Neural crest cell (in vitro differentiated cells): Measurements from ENCODE around the gene TBC1D13. TPM values are rescaled to one million over a fixed set of nuclear protein-coding genes. Genes with fewer than 3 reads are reported as not detected.
"Not testable (repeated sequence)": the region's sequence is repeated elsewhere in the genome, so short reads cannot be mapped to it uniquely, and the experiment has no call there.

Source experiments
- DNase-seq: peaks from one replicate; pipeline ENCODE4 v3.0.0; 2021; ENCODE audit warnings: low read depth, mixed read lengths, low spot score
- H3K27ac Mint-ChIP-seq: one replicate; pipeline ENCODE4 v1.8.0; 2021; ENCODE audit warnings: mild to moderate bottlenecking, mixed read lengths; ENCODE audit not compliant: unreplicated experiment
- H3K27me3 Mint-ChIP-seq: 2 replicates; pipeline ENCODE4 v1.8.0; 2021; ENCODE audit warnings: low read depth, mild to moderate bottlenecking, mixed read lengths
- H3K36me3 Mint-ChIP-seq: 2 replicates; pipeline ENCODE4 v1.8.0; 2021; ENCODE audit warnings: low read depth, mild to moderate bottlenecking, mixed read lengths
- H3K4me1 Mint-ChIP-seq: 2 replicates; pipeline ENCODE4 v1.8.0; 2021; ENCODE audit warnings: mixed read lengths
- H3K4me3 Mint-ChIP-seq: one replicate; pipeline ENCODE4 v1.8.0; 2021; ENCODE audit warnings: mild to moderate bottlenecking, mixed read lengths
- H3K9me3 Mint-ChIP-seq: 2 replicates; pipeline ENCODE4 v1.8.0; 2021; ENCODE audit warnings: mixed read lengths
- CTCF ChIP-seq: fragments of 200-600 bp; sonication (generic); conservative IDR thresholded peaks from 2 replicates; pipeline ENCODE4 v1.5.0; 2021; ENCODE audit warnings: antibody characterized with exemption, mild to moderate bottlenecking
- total RNA-seq: library from RNA; stranded (reverse); gene quantifications from 2 replicates; pipeline ENCODE4 v1.2.1, GENCODE V29; 2021

The TBC1D13 gene
- total RNA-seq, 1 donor from 2014 or later: 32.3 TPM

- Mint-ChIP-seq H3K27ac (no peak overlapping the region), H3K9me3 (no peaks in the 10 kb centered on the region), H3K4me3 (no peak overlapping the region), H3K36me3 (peaks cover 4% of the 10 kb centered on the region), H3K27me3 (no peaks in the 10 kb centered on the region), H3K4me1 (no peaks in the 10 kb centered on the region)
- no peak for DNase-seq
- TF ChIP-seq CTCF: no peak
These were observed 49.6 kb downstream of the TBC1D13 start for GRCh38 chr9:128836509-128837145.

- peaks cover 7% of the 10 kb centered on the region for H3K36me3 Mint-ChIP-seq
- H3K4me3 Mint-ChIP-seq: no peak overlapping the region
- no peak for DNase-seq
- no peaks in the 10 kb centered on the region for H3K4me1 Mint-ChIP-seq
- no peaks in the 10 kb centered on the region for H3K9me3 Mint-ChIP-seq
- H3K27me3 Mint-ChIP-seq: no peaks in the 10 kb centered on the region
- TF ChIP-seq CTCF: no peak
- no peak overlapping the region for H3K27ac Mint-ChIP-seq
These were observed 51.3 kb downstream of the TBC1D13 start for GRCh38 chr9:128838338-128838737.

DNA sequence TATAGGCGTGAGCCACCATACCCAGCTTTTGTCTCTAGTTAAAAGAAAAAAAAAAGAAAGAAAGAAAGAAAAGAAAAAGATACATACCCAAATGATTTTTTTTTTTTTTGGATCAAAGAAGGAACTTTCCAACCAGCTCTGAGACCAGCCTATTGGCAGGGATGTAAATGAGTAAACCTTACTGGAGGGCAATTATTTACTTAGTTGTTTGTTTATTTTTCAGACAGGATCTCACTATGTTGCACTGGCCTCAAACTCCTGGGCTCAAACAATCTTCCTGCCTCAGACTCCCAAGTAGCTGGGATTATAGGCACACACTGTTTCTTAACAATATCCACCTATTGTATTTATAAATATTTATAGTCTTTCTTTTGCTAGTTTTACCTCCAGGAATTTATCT, 53.5 kb downstream of the TBC1D13 start:
- H3K27ac Mint-ChIP-seq: no peak overlapping the region
- H3K9me3 Mint-ChIP-seq: no peaks in the 10 kb centered on the region
- TF ChIP-seq CTCF: no peak
- no peak for DNase-seq
- peaks cover 7% of the 10 kb centered on the region for H3K36me3 Mint-ChIP-seq
- no peaks in the 10 kb centered on the region for H3K4me1 Mint-ChIP-seq
- H3K4me3 Mint-ChIP-seq: no peak overlapping the region
- H3K27me3 Mint-ChIP-seq: no peaks in the 10 kb centered on the region

- no peak for DNase-seq
- H3K27me3 Mint-ChIP-seq: no peaks in the 10 kb centered on the region
- no peaks in the 10 kb centered on the region for H3K9me3 Mint-ChIP-seq
- TF ChIP-seq CTCF: no peak
- H3K4me3 Mint-ChIP-seq: no peak overlapping the region
- H3K4me1 Mint-ChIP-seq: no peaks in the 10 kb centered on the region
- peaks cover 7% of the 10 kb centered on the region for H3K36me3 Mint-ChIP-seq
- no peak overlapping the region for H3K27ac Mint-ChIP-seq
These were observed 54.8 kb downstream of the TBC1D13 start for GRCh38 chr9:128841694-128842492.

DNA sequence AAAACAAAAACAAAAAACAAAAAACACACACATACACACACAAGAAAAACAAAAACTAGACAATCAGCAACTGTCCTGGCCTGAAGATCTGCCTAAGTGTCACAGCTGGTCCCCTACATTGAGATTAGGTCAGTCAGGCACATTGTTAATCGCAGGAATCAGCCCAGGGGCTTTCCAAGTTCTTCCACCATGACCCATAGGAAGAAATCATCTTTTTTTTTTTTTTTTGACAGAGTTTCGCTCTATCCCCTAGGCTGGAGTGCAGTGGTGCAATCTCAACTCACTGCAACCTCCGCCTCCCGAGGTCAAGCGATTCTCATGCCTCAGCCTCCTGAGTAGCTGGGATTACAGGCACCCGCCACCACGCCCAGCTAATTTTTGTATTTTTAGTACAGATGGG, 56.1 kb downstream of the TBC1D13 start:
- H3K4me3 Mint-ChIP-seq, H3K9me3 Mint-ChIP-seq, H3K27ac Mint-ChIP-seq, H3K27me3 Mint-ChIP-seq, H3K36me3 Mint-ChIP-seq, DNase-seq, H3K4me1 Mint-ChIP-seq: not testable (repeated sequence)
